ENCODE data around the gene PITPNC1.

PITPNC1 gene

GRCh38 chr17:67679721-67680120, 302.6 kb downstream of the PITPNC1 start:
- H3K9ac ChIP-seq (ENCODE audit: low read depth in 1 of 2, low read length in 2 of 2) = no peak overlapping the region

GRCh38 chr17:67680445-67681224, 303.6 kb downstream of the PITPNC1 start:
- no peak overlapping the region for H3K27ac ChIP-seq (ENCODE audit: low read depth in 2 of 2, low read length in 2 of 2)
- H3K4me3 ChIP-seq (ENCODE audit: low read length in 2 of 2) = no peak overlapping the region
- H3K4me1 ChIP-seq (ENCODE audit: control insufficient read depth in 2 of 2, insufficient read depth in 2 of 2, low read length in 2 of 2) = no peaks in the 10 kb centered on the region
- H3K27me3 ChIP-seq (ENCODE audit: control insufficient read depth in 2 of 2, insufficient read depth in 2 of 2, low read length in 2 of 2) = no peaks in the 10 kb centered on the region
- H3K36me3 ChIP-seq (ENCODE audit: control insufficient read depth in 2 of 2, insufficient read depth in 2 of 2, low read length in 2 of 2) = no peaks in the 10 kb centered on the region
- no peaks in the 10 kb centered on the region for H3K9me3 ChIP-seq (ENCODE audit: control insufficient read depth in 2 of 2, low read length in 2 of 2)
- no peak overlapping the region for H3K9ac ChIP-seq (ENCODE audit: low read depth in 1 of 2, low read length in 2 of 2)

More at GRCh38 chr17:67679721-67680120, 302.6 kb downstream of the PITPNC1 start:
- Histone ChIP-seq H3K36me3 (ENCODE audit: control insufficient read depth in 2 of 2, insufficient read depth in 2 of 2, low read length in 2 of 2) (no peaks in the 10 kb centered on the region), H3K4me1 (ENCODE audit: control insufficient read depth in 2 of 2, insufficient read depth in 2 of 2, low read length in 2 of 2) (no peaks in the 10 kb centered on the region), H3K9me3 (ENCODE audit: control insufficient read depth in 2 of 2, low read length in 2 of 2) (no peaks in the 10 kb centered on the region), H3K27ac (ENCODE audit: low read depth in 2 of 2, low read length in 2 of 2) (no peak overlapping the region), H3K4me3 (ENCODE audit: low read length in 2 of 2) (no peak overlapping the region), H3K27me3 (ENCODE audit: control insufficient read depth in 2 of 2, insufficient read depth in 2 of 2, low read length in 2 of 2) (no peaks in the 10 kb centered on the region)

- H3K9ac ChIP-seq (ENCODE audit: low read depth in 1 of 2, low read length in 2 of 2) = no peak overlapping the region
- H3K4me3 ChIP-seq (ENCODE audit: low read length in 2 of 2) = no peak overlapping the region
- no peak overlapping the region for H3K27ac ChIP-seq (ENCODE audit: low read depth in 2 of 2, low read length in 2 of 2)
- no peaks in the 10 kb centered on the region for H3K4me1 ChIP-seq (ENCODE audit: control insufficient read depth in 2 of 2, insufficient read depth in 2 of 2, low read length in 2 of 2)
- H3K9me3 ChIP-seq (ENCODE audit: control insufficient read depth in 2 of 2, low read length in 2 of 2) = no peaks in the 10 kb centered on the region
- H3K36me3 ChIP-seq (ENCODE audit: control insufficient read depth in 2 of 2, insufficient read depth in 2 of 2, low read length in 2 of 2) = no peaks in the 10 kb centered on the region
- no peaks in the 10 kb centered on the region for H3K27me3 ChIP-seq (ENCODE audit: control insufficient read depth in 2 of 2, insufficient read depth in 2 of 2, low read length in 2 of 2)
Measured at GRCh38 chr17:67682196-67682595, 305.1 kb downstream of the PITPNC1 start.

- Histone ChIP-seq H3K36me3 (ENCODE audit: control insufficient read depth in 2 of 2, insufficient read depth in 2 of 2, low read length in 2 of 2) (no peaks in the 10 kb centered on the region), H3K4me1 (ENCODE audit: control insufficient read depth in 2 of 2, insufficient read depth in 2 of 2, low read length in 2 of 2) (no peaks in the 10 kb centered on the region), H3K9ac (ENCODE audit: low read depth in 1 of 2, low read length in 2 of 2) (no peak overlapping the region), H3K9me3 (ENCODE audit: control insufficient read depth in 2 of 2, low read length in 2 of 2) (no peaks in the 10 kb centered on the region), H3K27ac (ENCODE audit: low read depth in 2 of 2, low read length in 2 of 2) (no peak overlapping the region), H3K4me3 (ENCODE audit: low read length in 2 of 2) (no peak overlapping the region), H3K27me3 (ENCODE audit: control insufficient read depth in 2 of 2, insufficient read depth in 2 of 2, low read length in 2 of 2) (no peaks in the 10 kb centered on the region)
Measured at GRCh38 chr17:67685351-67685750, 308.3 kb downstream of the PITPNC1 start.

- Histone ChIP-seq H3K27ac (ENCODE audit: low read depth in 2 of 2, low read length in 2 of 2) (no peak overlapping the region), H3K9me3 (ENCODE audit: control insufficient read depth in 2 of 2, low read length in 2 of 2) (no peaks in the 10 kb centered on the region), H3K36me3 (ENCODE audit: control insufficient read depth in 2 of 2, insufficient read depth in 2 of 2, low read length in 2 of 2) (no peaks in the 10 kb centered on the region), H3K4me3 (ENCODE audit: low read length in 2 of 2) (no peak overlapping the region), H3K27me3 (ENCODE audit: control insufficient read depth in 2 of 2, insufficient read depth in 2 of 2, low read length in 2 of 2) (no peaks in the 10 kb centered on the region), H3K9ac (ENCODE audit: low read depth in 1 of 2, low read length in 2 of 2) (no peak overlapping the region), H3K4me1 (ENCODE audit: control insufficient read depth in 2 of 2, insufficient read depth in 2 of 2, low read length in 2 of 2) (no peaks in the 10 kb centered on the region)
Measured at GRCh38 chr17:67686241-67686640, 309.2 kb downstream of the PITPNC1 start.

GRCh38 chr17:67687511-67687910, 310.4 kb downstream of the PITPNC1 start:
- Histone ChIP-seq H3K4me3 (ENCODE audit: low read length in 2 of 2) (no peak overlapping the region), H3K27ac (ENCODE audit: low read depth in 2 of 2, low read length in 2 of 2) (no peak overlapping the region), H3K36me3 (ENCODE audit: control insufficient read depth in 2 of 2, insufficient read depth in 2 of 2, low read length in 2 of 2) (no peaks in the 10 kb centered on the region), H3K9me3 (ENCODE audit: control insufficient read depth in 2 of 2, low read length in 2 of 2) (no peaks in the 10 kb centered on the region), H3K27me3 (ENCODE audit: control insufficient read depth in 2 of 2, insufficient read depth in 2 of 2, low read length in 2 of 2) (no peaks in the 10 kb centered on the region), H3K4me1 (ENCODE audit: control insufficient read depth in 2 of 2, insufficient read depth in 2 of 2, low read length in 2 of 2) (no peaks in the 10 kb centered on the region), H3K9ac (ENCODE audit: low read depth in 1 of 2, low read length in 2 of 2) (no peak overlapping the region)

GRCh38 chr17:67689534-67690177, 312.6 kb downstream of the PITPNC1 start:
- Histone ChIP-seq H3K9ac (ENCODE audit: low read depth in 1 of 2, low read length in 2 of 2) (no peak overlapping the region), H3K9me3 (ENCODE audit: control insufficient read depth in 2 of 2, low read length in 2 of 2) (no peaks in the 10 kb centered on the region), H3K4me3 (ENCODE audit: low read length in 2 of 2) (no peak overlapping the region)

GRCh38 chr17:67693811-67694210, 316.7 kb downstream of the PITPNC1 start:
- Histone ChIP-seq H3K9ac (ENCODE audit: low read depth in 1 of 2, low read length in 2 of 2) (no peak overlapping the region), H3K36me3 (ENCODE audit: control insufficient read depth in 2 of 2, insufficient read depth in 2 of 2, low read length in 2 of 2) (no peaks in the 10 kb centered on the region), H3K27me3 (ENCODE audit: control insufficient read depth in 2 of 2, insufficient read depth in 2 of 2, low read length in 2 of 2) (no peaks in the 10 kb centered on the region), H3K4me1 (ENCODE audit: control insufficient read depth in 2 of 2, insufficient read depth in 2 of 2, low read length in 2 of 2) (no peaks in the 10 kb centered on the region), H3K4me3 (ENCODE audit: low read length in 2 of 2) (no peak overlapping the region), H3K27ac (ENCODE audit: low read depth in 2 of 2, low read length in 2 of 2) (no peak overlapping the region), H3K9me3 (ENCODE audit: control insufficient read depth in 2 of 2, low read length in 2 of 2) (no peaks in the 10 kb centered on the region)

More at GRCh38 chr17:67689534-67690177, 312.6 kb downstream of the PITPNC1 start:
- Histone ChIP-seq H3K4me1 (ENCODE audit: control insufficient read depth in 2 of 2, insufficient read depth in 2 of 2, low read length in 2 of 2) (no peaks in the 10 kb centered on the region), H3K36me3 (ENCODE audit: control insufficient read depth in 2 of 2, insufficient read depth in 2 of 2, low read length in 2 of 2) (no peaks in the 10 kb centered on the region), H3K27me3 (ENCODE audit: control insufficient read depth in 2 of 2, insufficient read depth in 2 of 2, low read length in 2 of 2) (no peaks in the 10 kb centered on the region), H3K27ac (ENCODE audit: low read depth in 2 of 2, low read length in 2 of 2) (no peak overlapping the region)

GRCh38 chr17:67696347-67696746, 319.3 kb downstream of the PITPNC1 start:
- H3K4me1 ChIP-seq (ENCODE audit: control insufficient read depth in 2 of 2, insufficient read depth in 2 of 2, low read length in 2 of 2) = no peaks in the 10 kb centered on the region
- no peak overlapping the region for H3K4me3 ChIP-seq (ENCODE audit: low read length in 2 of 2)
- no peaks in the 10 kb centered on the region for H3K27me3 ChIP-seq (ENCODE audit: control insufficient read depth in 2 of 2, insufficient read depth in 2 of 2, low read length in 2 of 2)
- no peaks in the 10 kb centered on the region for H3K36me3 ChIP-seq (ENCODE audit: control insufficient read depth in 2 of 2, insufficient read depth in 2 of 2, low read length in 2 of 2)
- H3K9ac ChIP-seq (ENCODE audit: low read depth in 1 of 2, low read length in 2 of 2) = no peak overlapping the region
- H3K9me3 ChIP-seq (ENCODE audit: control insufficient read depth in 2 of 2, low read length in 2 of 2) = no peaks in the 10 kb centered on the region
- H3K27ac ChIP-seq (ENCODE audit: low read depth in 2 of 2, low read length in 2 of 2) = no peak overlapping the region

GRCh38 chr17:67696853-67697498, 319.9 kb downstream of the PITPNC1 start:
- Histone ChIP-seq H3K9me3 (ENCODE audit: control insufficient read depth in 2 of 2, low read length in 2 of 2) (no peaks in the 10 kb centered on the region), H3K4me1 (ENCODE audit: control insufficient read depth in 2 of 2, insufficient read depth in 2 of 2, low read length in 2 of 2) (no peaks in the 10 kb centered on the region), H3K9ac (ENCODE audit: low read depth in 1 of 2, low read length in 2 of 2) (no peak overlapping the region), H3K36me3 (ENCODE audit: control insufficient read depth in 2 of 2, insufficient read depth in 2 of 2, low read length in 2 of 2) (no peaks in the 10 kb centered on the region), H3K4me3 (ENCODE audit: low read length in 2 of 2) (no peak overlapping the region), H3K27me3 (ENCODE audit: control insufficient read depth in 2 of 2, insufficient read depth in 2 of 2, low read length in 2 of 2) (no peaks in the 10 kb centered on the region), H3K27ac (ENCODE audit: low read depth in 2 of 2, low read length in 2 of 2) (no peak overlapping the region)
